GM19395 (cell line): ENCODE data around the gene NDUFAF8.

ENCODE experiments used
- ATAC-seq: cut with Tn5 transposase; IDR thresholded peaks from one replicate; pipeline ENCODE4 v1.9.1; 2021; ENCODE audit warnings: mild to moderate bottlenecking, moderate library complexity; ENCODE audit not compliant: unreplicated experiment

Gene NDUFAF8

GRCh38 chr17:81237591-81238489 is 1.3 kb upstream of the NDUFAF8 start:
- no peak for ATAC-seq

GRCh38 chr17:81238490-81238814 is 666 bp upstream of the NDUFAF8 start:
- ATAC-seq, result no peak

GRCh38 chr17:81239714-81240555 is 817 bp downstream of the NDUFAF8 start:
- ATAC-seq, result no peak

- no peak for ATAC-seq
Observed at GRCh38 chr17:81240761-81241160, 1.6 kb downstream of the NDUFAF8 start.

- no peak for ATAC-seq
Observed at GRCh38 chr17:81241203-81241602, 2.1 kb downstream of the NDUFAF8 start.

- ATAC-seq, result no peak
Observed at GRCh38 chr17:81241648-81242420, 2.7 kb downstream of the NDUFAF8 start.

- no peak for ATAC-seq
Observed at GRCh38 chr17:81242421-81243332, 3.6 kb downstream of the NDUFAF8 start.

GRCh38 chr17:81243333-81243664 is 4.2 kb downstream of the NDUFAF8 start:
- ATAC-seq, result no peak

- ATAC-seq, result no peak
Observed at GRCh38 chr17:81244358-81245023, 5.4 kb downstream of the NDUFAF8 start.

GRCh38 chr17:81245024-81245664 is 6.0 kb downstream of the NDUFAF8 start:
- ATAC-seq, result no peak

- no peak for ATAC-seq
Observed at GRCh38 chr17:81245665-81246342, 6.7 kb downstream of the NDUFAF8 start.

GRCh38 chr17:81246343-81246670 is 7.2 kb downstream of the NDUFAF8 start:
- no peak for ATAC-seq

- no peak for ATAC-seq
Observed at GRCh38 chr17:81246679-81247338, 7.7 kb downstream of the NDUFAF8 start.

GRCh38 chr17:81247339-81247990 is 8.3 kb downstream of the NDUFAF8 start:
- ATAC-seq, result no peak

GRCh38 chr17:81248649-81249048 is 9.5 kb downstream of the NDUFAF8 start:
- ATAC-seq, result no peak

GRCh38 chr17:81249223-81250040 is 10.3 kb downstream of the NDUFAF8 start:
- no peak for ATAC-seq
